Measurements from ENCODE around the gene STPG3.

Gene STPG3

DNA sequence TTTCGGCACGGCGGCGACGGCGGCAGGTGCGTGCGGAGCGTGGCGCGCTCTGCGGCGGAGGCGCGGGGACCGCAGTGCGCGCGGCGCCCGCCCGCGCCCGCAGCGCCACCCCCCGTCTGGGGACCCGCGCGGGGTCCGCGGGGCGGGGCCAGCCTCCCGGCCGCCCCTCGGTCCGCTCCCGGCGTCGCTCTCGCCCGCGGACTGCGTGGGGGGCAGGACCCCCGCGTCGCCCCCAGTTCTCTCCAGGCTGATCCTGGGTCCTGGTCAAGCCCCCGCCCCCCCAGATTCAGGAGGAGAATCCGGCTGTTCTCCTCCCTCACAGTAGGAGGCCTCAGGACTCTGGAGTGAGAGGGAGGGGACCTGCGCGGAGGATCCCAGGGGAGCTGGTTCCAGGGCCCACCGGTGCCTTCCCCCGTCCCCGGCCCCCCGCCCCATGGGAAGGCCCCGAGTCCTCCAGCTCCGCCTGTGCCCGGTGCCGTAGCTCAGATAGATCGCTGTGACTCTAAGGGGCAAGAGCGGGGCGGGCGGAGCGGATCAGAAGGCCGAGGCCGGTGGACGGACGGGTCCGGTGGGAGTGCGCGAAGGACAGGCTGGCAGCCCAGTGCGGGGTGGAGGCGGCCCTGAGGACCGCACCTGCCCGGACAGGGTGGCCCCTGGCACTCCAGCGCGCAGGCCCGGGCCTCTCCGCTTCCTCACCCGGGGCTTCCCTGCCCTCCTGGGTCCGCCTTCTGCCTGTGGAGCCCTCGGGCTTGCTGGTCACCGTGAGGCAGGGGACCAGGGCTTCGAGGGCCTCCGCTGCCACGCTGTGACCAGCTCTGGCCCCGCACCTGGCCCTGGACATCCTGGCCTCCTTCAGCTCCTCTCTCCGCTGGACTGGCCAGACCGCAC, 28.7 kb upstream of the STPG3 start, which contains the start of gene RNF208:
RNF208 (minus strand) TSS at position 51 of the 888 bp plus-strand sequence. CDS start 1,028 bp downstream, outside the sequence.
- no peak for DNase-seq

DNA sequence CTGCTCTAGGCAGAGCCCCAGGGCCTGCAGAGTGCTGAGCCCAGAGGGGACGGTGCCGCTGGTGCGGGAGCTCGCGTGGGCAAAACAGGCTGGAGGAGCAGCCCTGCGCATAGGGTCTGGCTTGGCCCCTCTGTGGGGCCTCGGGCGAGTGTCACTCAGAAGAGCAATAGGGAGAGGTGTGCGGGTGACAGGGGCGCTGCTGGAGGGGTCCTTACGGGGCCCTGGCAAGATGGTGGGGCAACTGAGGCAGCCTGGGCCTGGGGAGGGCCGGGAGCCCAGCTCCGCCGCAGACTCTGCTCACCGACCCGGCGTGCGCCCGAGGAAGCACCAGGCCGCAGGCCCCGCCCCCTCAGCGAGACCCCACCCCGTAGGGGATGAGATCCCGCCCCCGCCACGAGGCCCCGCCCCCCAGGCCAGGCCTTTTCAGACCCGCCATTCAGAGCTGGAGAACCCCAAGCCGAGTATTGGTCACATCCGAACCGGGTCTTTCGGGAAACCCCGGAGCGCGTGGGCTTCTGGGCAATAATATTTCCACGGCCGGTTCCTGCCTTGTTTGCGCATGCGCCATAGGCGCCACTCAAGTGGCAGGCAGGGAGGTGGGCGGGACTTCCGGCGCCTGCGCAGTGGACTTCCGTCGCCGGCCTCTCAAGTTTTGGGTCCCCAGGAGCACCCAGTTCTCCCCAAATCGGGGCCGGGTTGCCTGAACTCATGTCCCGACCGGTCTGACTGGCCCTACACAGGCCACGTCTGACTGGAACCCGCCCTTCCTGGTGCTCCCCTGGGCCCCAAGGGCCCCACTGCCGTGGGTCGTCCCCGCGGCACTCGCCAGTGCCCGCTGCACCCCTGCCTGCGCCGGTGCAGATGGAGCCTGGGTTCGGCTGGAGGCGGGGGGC, 27.8 kb upstream of the STPG3 start:
- peak; percentile 88 for DNase-seq

DNA sequence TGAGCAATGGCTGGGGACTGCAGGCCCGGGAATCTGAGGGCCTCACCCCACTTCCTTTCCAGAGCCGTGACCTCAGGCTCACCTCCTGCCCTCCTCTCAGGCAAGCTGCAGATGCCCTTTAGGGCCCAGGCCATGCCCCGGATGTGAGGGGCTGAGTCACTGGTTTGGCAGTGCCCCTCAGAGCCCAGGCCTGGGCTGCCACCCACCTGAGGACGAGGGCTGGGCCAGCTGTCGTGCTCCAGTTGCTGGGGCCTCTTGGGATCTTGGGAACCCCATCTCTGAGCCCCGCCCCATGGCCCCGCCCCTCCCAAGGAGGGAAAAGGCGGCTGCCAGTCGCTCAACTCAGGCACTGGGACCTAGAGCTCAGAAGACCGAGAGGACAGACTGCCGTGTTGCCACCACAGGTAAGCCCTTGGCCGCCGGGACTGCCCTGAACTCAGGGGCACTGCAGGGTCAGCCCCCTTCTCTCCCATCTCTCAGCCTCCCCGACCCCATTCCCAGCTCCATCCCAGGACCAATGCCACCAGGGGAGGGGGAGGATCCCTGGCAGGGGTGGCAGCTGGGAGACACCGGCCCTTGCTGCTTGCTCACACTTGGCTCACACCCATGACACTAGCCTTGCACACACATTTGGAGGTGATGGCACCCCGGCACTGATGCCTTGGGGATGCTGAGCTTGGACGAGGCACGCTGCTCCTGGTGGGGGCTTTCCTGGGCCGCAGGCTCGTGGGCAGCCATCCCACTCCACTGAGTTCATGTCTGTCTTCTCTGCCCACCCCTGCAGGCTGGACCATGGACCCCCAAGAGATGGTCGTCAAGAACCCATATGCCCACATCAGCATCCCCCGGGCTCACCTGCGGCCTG, 26.0 kb upstream of the STPG3 start, which contains the start of gene CYSRT1:
CYSRT1 (plus strand) TSS at position 345 of the 865 bp plus-strand sequence; CDS start at position 793, 448 bp downstream.
- no peak for DNase-seq

DNA sequence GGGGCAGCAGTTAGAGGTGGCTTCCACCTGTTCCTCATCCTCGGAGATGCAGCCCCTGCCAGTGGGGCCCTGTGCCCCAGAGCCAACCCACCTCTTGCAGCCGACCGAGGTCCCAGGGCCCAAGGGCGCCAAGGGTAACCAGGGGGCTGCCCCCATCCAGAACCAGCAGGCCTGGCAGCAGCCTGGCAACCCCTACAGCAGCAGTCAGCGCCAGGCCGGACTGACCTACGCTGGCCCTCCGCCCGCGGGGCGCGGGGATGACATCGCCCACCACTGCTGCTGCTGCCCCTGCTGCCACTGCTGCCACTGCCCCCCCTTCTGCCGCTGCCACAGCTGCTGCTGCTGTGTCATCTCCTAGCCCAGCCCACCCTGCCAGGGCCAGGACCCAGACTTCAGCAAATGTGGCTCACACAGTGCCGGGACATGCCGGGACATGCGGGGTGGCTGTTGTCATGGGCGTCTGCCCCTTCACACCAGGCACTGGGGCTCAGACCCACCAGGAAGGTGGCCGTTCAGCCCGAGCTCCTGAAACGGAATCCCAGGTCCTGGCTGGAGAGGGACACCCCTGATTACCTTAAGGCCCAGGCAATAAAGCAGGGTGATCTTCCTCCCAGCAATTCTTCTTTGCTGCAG, 25.3 kb upstream of the STPG3 start:
- DNase-seq, result no peak

GRCh38 chr9:137226338-137227053, 24.6 kb upstream of the STPG3 start:
- no peak for DNase-seq

GRCh38 chr9:137227054-137227852, 23.8 kb upstream of the STPG3 start, which contains the start of gene RNF224:
Gene RNF224, plus strand, starts transcription at chr9:137227502. Its CDS starts 834 bp downstream, at chr9:137228336.
- DNase-seq, result peak; percentile 18

DNA sequence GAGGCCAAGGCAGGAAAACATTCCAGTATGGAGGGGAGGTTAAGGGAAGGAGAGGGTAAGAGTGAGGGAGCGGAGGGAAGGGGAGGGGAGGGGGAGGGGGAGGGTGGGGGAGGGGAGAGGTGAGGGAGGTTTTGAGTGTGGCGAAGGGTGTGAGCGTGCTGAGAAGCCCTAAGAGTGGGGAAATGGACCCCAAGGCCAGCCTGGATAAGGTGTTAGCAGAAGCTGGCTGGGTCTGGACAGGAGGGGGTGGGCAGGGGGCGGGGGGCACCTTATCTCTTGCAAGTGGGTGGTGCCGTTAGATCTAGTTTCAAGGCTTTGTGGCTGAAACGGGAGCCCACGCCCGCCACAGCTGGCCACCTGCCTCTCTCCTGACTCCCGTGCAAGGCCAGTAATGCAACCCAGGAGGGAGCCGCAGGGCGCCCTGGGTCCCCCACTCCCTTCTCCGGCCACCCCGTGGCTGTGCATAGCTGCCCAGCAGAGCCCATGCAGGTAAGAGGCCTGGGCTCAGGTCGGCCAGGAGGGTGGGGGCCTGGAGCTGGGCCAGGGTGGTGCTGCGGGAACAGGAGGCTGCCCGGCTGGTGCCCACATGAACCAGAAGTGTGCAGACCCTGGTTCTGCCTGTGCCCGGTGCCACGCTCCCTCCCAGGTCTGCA, 23.1 kb upstream of the STPG3 start:
- no peak for DNase-seq

GRCh38 chr9:137228506-137228967, 22.5 kb upstream of the STPG3 start:
- DNase-seq, result no peak

DNA sequence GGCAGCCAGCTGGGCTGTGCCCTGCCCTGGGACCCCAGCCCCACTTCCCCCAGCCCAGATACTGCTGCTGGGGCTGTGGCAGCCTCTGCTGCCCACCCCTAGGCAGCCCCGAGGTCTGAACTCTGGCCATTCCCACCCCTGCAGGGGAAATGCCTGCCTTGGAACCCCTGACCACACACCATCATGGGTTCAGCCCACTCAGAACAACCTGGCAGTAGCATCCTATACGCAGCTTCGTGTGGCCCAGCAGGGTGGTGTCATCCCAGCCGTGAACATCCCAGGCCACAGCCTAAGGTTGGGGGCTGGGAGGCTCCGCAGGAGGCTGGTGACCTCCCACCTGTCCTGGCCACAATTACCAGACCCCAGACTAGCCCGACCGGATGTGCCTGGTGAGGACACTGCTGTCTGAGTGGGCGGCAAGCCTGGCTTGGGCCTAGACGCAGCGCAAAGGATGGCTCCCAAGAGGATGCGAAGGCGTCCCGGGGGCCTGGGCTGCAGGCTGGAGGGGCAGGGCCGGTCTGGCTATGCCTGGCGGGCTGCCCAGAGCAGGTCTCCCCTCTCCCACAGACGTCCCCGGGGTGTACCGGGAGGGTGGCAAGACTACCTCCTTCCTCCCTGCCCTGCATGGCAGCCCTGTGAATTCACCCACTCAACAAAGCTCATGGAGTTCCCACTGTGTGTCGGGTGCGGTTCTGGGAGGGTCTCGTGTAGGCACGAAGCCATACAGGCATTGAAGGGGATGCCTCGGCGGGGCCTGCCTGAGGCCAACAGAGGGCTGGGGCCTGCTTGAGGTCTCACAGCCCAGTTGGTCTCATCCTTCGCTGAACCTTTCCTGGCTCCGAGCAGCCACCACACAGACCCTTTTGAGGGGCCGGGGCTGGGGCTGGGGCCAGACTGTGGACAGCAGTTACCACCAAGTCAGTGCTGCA, 21.9 kb upstream of the STPG3 start:
- DNase-seq, result no peak

GRCh38 chr9:137229903-137230704, 21.0 kb upstream of the STPG3 start:
- no peak for DNase-seq

- DNase-seq, result no peak
Observed at GRCh38 chr9:137230705-137231371, 20.2 kb upstream of the STPG3 start, which contains the start of gene SLC34A3. Gene SLC34A3, plus strand, starts transcription at chr9:137230901. Its CDS starts 802 bp downstream, at chr9:137231703.

DNA sequence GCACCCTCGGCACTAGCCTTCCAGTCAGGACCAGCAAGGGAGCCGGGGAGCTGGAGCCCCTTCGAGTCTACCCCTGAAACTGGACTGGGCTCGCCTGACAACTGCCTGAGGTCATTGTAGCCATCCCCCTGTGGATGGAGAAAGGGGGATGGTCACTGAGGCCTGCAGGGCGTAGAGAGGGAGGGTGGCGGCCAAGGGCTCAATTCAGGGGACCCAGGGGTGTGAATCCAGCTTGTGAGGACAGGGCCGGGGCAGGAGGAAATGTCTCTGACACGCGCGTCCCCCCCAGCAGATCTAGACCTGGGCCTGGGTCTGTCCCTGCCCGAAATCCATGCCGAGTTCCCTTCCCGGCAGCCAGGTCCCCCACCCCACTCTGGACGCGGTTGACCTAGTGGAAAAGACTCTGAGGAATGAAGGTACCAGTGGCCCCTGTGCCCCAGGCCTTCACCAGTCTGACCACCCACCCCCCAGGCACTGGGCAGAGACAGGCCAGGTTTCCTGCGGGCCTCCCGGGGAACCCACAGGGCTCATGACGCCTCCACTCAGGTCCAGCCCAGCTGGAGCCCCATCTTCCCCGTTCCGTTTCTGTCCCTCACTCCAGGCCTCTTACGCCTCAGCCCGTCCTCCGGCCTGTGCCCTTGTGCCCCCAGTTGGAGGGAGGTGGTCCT, 19.6 kb upstream of the STPG3 start:
- no peak for DNase-seq

- DNase-seq, result no peak
Observed at GRCh38 chr9:137232101-137232500, 19.0 kb upstream of the STPG3 start.

DNA sequence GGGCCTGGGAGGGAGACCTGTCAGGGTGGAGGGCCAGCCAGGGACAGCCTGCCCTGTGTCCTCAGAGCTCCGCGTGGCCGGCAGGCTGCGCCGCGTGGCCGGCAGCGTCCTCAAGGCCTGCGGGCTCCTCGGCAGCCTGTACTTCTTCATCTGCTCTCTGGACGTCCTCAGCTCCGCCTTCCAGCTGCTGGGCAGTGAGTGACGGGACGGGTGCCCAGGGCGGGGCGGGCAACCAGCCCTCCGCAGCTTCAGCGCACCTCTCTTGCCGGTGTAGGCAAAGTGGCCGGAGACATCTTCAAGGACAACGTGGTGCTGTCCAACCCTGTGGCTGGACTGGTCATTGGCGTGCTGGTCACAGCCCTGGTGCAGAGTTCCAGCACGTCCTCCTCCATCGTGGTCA, 18.6 kb upstream of the STPG3 start:
- no peak for DNase-seq

DNA sequence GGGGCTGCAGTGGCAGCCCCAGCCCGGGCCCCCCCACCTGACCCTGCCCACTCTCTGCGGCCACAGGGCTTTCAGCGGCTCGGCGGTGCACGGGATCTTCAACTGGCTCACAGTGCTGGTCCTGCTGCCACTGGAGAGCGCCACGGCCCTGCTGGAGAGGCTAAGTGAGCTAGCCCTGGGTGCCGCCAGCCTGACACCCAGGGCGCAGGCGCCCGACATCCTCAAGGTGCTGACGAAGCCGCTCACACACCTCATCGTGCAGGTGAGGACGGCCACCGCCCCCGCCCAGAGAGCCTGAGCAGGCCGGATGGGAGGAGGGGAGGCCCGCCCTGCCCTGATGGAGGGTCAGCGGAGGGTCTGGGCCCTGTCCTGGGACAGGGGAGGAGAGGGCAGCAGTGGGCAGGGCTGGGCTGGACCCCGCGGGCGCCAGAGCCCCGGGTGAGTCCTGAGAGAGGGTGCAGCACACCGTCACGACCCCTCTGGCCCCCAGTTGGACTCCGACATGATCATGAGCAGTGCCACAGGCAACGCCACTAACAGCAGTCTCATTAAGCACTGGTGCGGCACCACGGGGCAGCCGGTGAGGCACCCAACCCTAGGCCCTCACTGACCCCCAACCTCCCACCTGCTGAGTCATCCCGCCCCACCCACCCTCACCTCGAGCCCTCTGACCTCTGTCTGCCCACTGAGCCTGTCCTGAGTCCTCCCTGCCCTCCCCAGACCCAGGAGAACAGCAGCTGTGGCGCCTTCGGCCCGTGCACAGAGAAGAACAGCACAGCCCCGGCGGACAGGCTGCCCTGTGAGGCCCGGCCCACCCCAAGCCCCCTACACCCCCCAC, 17.7 kb upstream of the STPG3 start:
- DNase-seq, result no peak
